ENCODE measurements around the gene SLC30A2.

The SLC30A2 gene

DNA sequence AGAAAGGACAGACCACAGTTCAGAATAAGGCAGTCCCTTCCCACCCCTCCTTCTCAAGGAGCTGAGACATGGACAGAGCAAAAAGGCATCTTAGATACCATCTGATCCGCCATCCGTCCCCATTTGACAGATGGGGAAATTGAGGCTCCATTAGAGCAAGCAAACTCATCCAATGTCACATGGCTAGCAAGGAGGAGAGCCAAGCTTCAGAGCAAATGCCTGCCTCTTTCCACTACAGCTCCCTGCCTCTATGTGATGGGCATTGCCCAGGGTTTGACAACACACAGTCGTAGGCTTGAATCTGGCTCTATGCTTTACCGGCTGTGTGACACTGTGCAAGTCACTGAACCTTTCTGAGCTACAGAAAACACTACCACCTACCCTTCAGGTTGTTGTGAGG is 3.9 kb downstream of the SLC30A2 start:
- DNase-seq: no peak

- no peak for DNase-seq
Observed at GRCh38 chr1:26041401-26041800, 4.5 kb downstream of the SLC30A2 start.

DNA sequence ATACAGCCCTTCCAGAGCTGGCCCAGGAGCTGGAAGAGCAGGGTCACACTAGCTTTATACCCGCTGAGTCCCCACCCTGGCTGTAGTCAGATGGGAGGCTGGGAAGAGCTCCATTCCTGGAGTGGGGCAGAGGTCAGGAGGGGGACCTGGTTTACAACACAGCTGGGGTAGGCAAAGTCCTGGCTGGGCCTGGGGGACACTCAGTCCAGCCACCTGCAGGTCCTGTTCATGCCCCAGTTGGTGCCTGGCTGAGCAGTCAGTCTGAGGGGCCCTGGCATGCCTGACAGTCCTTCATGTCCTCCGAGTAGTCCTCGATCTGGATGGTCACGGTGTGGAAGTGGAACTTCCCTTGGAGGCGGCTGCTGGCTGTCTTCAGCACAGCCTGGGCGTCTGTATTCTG is 7.0 kb downstream of the SLC30A2 start:
- DNase-seq: no peak

GRCh38 chr1:26038477-26038876 is 7.4 kb downstream of the SLC30A2 start:
- no peak for DNase-seq

DNA sequence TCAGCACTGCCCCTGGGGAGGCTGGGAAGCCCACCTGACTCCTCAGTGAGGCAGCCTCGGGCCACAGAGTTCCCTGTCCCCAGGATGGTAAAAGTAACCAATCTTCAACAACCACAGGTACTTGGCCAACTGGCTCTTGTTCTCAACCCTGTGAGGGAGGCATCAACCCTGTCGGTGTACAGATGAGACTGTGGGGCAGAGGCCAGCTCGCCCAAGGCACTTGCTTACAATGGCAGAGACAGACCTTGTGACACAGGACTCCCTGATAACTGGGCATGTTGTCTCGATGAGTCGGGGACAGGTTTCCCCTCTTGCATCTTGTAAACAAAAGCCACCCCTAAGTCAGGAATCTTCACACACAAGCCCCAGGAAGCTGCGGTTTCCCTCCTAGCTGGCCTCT is 8.0 kb downstream of the SLC30A2 start:
- DNase-seq: no peak

DNA sequence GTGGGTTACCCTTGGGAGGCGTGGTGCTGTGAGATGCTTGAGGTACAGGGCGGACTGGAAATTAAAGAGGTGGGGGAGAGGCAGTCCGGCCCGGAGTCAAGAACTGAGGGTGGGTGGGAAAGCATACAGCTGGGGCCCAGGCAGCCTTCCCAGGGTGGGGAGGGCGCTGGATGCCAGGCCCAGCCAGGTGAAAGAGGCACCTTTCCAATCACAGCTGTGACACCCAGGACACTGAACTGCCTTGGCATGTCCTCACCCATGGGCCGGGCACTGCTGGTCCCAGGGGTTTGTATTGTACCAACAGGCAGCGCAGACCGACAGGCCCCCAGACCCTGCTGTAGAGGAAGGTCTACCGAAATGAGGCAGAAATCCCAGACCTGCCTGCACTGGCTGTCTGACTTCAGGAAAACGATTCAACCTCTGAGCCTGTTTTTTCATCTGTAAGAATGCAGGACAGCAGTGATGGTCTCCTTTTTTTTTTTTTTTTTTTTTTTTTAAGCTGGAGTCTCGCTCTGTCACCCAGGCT is 9.1 kb downstream of the SLC30A2 start:
- DNase-seq: no peak

DNA sequence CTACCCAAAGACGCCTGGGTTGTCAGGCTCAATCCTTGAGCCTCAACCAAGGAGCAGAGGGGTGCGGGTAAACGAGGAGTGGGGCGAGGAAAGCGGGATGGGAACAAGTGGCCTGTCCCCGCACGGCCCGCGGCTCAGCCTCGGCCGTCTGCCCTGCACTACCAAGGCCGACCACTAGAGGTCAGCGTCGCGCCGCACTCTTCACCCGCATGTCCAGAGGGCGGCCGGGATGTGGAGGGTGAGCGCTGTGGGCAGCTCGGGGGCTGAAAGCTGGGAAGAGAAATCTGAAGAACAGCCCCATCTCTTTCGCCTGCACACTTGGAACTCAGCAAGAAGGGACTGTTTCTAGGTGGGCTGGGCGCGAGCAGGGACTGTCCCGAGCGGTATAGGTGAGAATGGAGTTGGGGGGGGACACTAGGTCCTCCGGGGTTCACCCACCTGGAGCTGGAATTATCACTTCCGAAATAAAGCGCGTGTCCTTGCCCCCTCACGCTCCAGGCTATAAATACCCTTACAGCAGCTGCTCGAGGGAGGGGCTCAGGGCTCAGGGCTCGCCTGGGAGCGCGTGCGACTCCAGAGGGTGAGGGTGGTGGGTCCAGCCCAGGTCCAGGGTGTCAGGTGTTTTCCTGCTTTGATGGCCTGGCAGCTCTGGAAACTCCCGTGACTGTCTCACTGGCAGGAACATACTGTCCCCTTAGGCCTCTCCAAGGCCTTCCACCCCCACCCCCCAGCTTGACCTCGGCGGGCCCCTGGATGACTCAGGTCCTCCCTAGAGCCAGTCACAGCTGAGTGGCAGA is 9.8 kb downstream of the SLC30A2 start:
- DNase-seq: peak; percentile 21 to 87 (median 67)

- peak; percentile 41 to 95 (median 86) for DNase-seq
Observed at GRCh38 chr1:26035203-26035958, 10.5 kb downstream of the SLC30A2 start.

GRCh38 chr1:26034504-26035202 is 11.3 kb downstream of the SLC30A2 start:
- peak in 1 of 51 donors; percentile 16 for DNase-seq

- DNase-seq: no peak
Observed at GRCh38 chr1:26032656-26033357, 13.1 kb downstream of the SLC30A2 start.

- DNase-seq: no peak
Observed at GRCh38 chr1:26031611-26032220, 14.2 kb downstream of the SLC30A2 start.

- no peak for DNase-seq
Observed at GRCh38 chr1:26031196-26031595, 14.7 kb downstream of the SLC30A2 start.

DNA sequence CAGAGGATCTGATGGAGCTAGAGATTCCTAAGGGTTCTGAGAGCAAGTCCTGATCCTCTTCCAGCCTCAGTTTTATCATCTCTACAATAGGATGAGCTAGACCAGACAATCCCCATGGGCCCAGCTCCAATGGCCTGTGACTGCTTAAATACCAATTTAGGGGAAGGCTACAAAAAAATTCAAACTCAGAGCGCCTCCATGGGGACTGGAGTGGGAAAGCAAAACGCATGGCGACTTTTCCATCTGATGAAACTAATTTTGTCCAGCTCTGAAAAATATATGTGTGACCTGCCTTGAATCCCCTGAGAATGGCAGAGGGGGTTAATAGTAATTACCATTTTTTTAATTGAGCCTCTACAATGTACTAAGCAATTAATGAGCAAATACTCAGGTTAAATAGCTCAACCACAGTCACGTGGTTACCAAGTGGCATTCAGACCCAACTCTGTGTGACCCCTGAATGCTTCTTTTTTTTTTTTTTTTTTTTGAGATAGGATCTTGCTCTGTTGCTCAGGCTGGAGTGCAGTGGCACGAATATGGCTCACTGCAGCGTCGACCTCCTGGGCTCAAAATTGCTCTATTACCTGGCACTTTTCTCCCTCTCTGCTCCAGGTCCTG is 15.9 kb downstream of the SLC30A2 start:
- DNase-seq: no peak

- no peak for DNase-seq
Observed at GRCh38 chr1:26029054-26029863, 16.7 kb downstream of the SLC30A2 start.

GRCh38 chr1:26028490-26028980 is 17.4 kb downstream of the SLC30A2 start:
- DNase-seq: peak in 4 of 51 donors; percentile 31 to 52 (median 40)

DNA sequence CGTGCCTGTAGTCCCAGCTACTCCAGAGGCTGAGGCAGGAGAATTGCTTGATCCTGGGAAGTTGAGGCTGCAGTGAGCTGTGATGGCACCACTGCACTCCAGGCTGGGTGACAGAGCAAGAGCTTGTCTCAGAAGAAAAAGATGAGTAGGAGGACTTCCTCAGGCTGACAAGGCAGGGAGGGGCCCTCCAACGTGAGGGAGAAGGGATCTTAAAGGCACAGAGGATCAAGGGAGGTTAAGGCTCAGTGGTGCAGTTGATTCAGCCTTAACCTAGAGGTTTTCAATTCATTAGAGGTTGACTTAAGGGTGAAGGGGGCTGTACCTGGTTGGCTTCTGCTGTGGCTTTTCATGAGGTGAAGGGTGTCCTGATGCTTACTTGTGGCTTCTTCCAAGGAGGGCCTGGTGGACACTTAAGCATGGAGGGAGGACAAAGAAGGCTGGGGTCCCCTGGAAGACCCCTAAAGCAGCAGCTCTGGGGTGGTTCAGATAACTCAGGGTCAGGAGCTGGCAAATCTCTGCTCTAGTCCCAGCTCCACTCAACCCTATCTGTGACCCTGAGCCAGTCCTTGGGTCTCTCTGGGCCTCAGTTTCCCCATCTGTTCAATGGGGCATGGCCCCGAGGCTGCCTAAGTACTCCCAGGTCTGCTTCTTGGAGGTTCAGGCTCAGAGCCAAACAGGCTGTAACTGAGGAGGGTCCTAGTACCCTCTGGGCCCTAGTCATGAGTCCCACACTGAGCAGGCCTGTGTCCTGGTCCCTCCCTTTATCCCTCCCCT is 18.0 kb downstream of the SLC30A2 start:
- peak in 2 of 51 donors; percentile 29 to 53 for DNase-seq

DNA sequence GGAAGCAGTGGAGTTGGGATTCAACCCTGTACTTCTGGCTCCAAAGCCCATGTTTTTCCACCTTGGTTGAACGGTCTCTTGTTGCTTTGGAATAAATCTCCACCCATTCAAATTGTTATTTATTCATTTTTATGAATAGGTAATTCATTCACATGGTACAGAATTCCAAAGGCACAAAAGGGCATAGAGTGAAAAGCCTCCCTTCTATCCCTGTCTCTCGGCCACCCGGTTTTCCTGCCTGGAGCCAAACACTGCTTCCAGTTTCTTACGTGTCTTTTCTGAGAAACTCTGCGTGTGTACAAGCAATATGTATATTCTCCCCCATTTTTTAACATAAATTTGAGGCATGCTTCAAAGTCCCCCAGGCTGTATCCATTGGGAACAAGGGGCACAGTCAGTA is 20.4 kb downstream of the SLC30A2 start:
- no peak for DNase-seq

DNA sequence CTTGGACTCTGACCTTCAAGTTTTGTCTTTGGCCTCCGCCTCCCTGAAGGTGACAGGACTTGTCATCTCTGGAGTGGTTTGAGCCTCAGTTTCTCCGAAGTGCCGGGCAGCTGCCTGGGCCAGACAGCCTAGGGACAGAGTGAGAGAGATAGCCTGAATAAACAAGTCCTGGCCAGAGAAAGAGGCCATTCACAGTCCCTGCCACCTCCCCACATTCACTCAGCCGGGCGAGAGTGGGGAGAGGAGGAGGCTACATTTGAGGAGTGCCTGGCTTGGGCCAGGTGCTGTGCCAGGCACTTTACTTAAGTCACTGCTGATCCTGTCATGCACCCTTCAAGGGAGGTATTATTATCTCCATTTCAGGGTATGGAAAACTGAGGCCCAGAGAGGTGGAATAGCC is 20.9 kb downstream of the SLC30A2 start:
- peak in 3 of 51 donors; percentile 7 to 23 (median 13) for DNase-seq

Measured in hypothalamus (tissue), 51 donors.